Vagina (tissue), 2 donors: ENCODE data around the gene TMEM131L. TPM values are rescaled to one million over a fixed set of nuclear protein-coding genes. Genes with fewer than 3 reads are reported as not detected.
"Not testable (repeated sequence)": the region's sequence is repeated elsewhere in the genome, so short reads cannot be mapped to it uniquely, and the experiment has no call there.

ENCODE experiments used
- DNase-seq, 2 donors: peaks; one replicate each; pipeline ENCODE4 v3.0.0-alpha.2; 2017; ENCODE audit errors: extremely low spot score in 2 of 2
- H3K27ac ChIP-seq: fragments of 200-600 bp; sonication (generic); one replicate; pipeline ENCODE4 v1.5.1; 2019
- H3K27me3 ChIP-seq: fragments of 200-600 bp; sonication (generic); one replicate; pipeline ENCODE4 v1.5.1; 2019
- H3K36me3 ChIP-seq, 2 donors: fragments of 200-600 bp; sonication (generic); one replicate each; pipeline ENCODE4 v1.5.1; 2017 to 2019
- H3K4me1 ChIP-seq: fragments of 200-600 bp; sonication (generic); one replicate; pipeline ENCODE4 v1.5.1; 2019
- H3K4me3 ChIP-seq, 2 donors: fragments of 200-600 bp; sonication (generic); 1 replicate in 1 of 2; 2 replicates in 1 of 2; pipeline ENCODE4 v1.5.1; 2016 to 2019
- H3K9me3 ChIP-seq: fragments of 200-600 bp; sonication (generic); one replicate; pipeline ENCODE4 v1.5.1; 2019
- CTCF ChIP-seq, 3 experiments: fragments of 450-650 bp in 2 of 3; fragments of 200-600 bp in 1 of 3; sonication (generic) in 1 of 3; IDR thresholded peaks; one replicate each; pipeline ENCODE4 v1.5.1; 2017 to 2019; ENCODE audit warnings: antibody characterized with exemption in 3 of 3, mild to moderate bottlenecking in 2 of 3, moderate library complexity in 2 of 3
- POLR2A ChIP-seq, 2 donors: fragments of 450-650 bp; IDR thresholded peaks; one replicate each; pipeline ENCODE4 v1.6.1; 2017; ENCODE audit warnings: antibody characterized with exemption in 2 of 2, mild to moderate bottlenecking in 2 of 2, moderate library complexity in 2 of 2
- POLR2AphosphoS5 ChIP-seq, 2 donors: sonication (generic); formaldehyde crosslinking; IDR thresholded peaks; one replicate each; pipeline ENCODE4 v1.9.0; 2017; ENCODE audit warnings: antibody characterized with exemption in 2 of 2, mild to moderate bottlenecking in 2 of 2, low read depth in 1 of 2; ENCODE audit not compliant: insufficient read depth in 1 of 2
- intact Hi-C: fragments of 100-400 bp; cut with DNase I; formaldehyde crosslinking; loops from one replicate; pipeline ENCODE4 v1.15.1; 2023
- total RNA-seq: library from RNA; depleted of rRNA; stranded (reverse); fragments of >200 nt; gene quantifications from one replicate; pipeline ENCODE4 v1.2.3, GENCODE V29; 2016

Gene TMEM131L
- total RNA-seq, result 17.7 TPM

GRCh38 chr4:153466081-153466948 is at the start of gene TMEM131L:
TSS of gene TMEM131L (plus strand) at chr4:153466360. CDS start at chr4:153466398, 38 bp downstream.
- DNase-seq, result no peak
- no peaks in the 10 kb centered on the region for H3K36me3 ChIP-seq
- H3K4me1 ChIP-seq, result peaks cover 50% of the 10 kb centered on the region
- peak within 1 kb of the TSS; percentile 81 for H3K27ac ChIP-seq
- peak within 1 kb of the TSS; percentile 86 to 92 for H3K4me3 ChIP-seq
- intact Hi-C loops, result loop anchor here (5.0 kb wide), 1 partner anchor 106 kb away; no protein-coding TSS in a partner anchor
- H3K9me3 ChIP-seq, result no peaks in the 10 kb centered on the region
- no peaks in the 10 kb centered on the region for H3K27me3 ChIP-seq
- TF ChIP-seq CTCF (IDR thresholded peaks at IDR 0.05) (no peak), POLR2A (IDR thresholded peaks at IDR 0.05) (peak in 1 of 2 donors; percentile 42), POLR2AphosphoS5 (IDR thresholded peaks at IDR 0.05; ENCODE audit: insufficient read depth in 1 of 2, low read depth in 1 of 2) (peak in 1 of 2 donors; percentile 73)

- H3K27ac ChIP-seq, H3K27me3 ChIP-seq, DNase-seq, H3K4me1 ChIP-seq, intact Hi-C loops, H3K36me3 ChIP-seq, H3K4me3 ChIP-seq, H3K9me3 ChIP-seq: not testable (repeated sequence)
Measured at GRCh38 chr4:153416456-153416855, 49.7 kb upstream of the TMEM131L start.

GRCh38 chr4:153418121-153418520 is 48.0 kb upstream of the TMEM131L start:
- no peak overlapping the region for H3K4me3 ChIP-seq
- DNase-seq, result no peak
- H3K36me3 ChIP-seq, result no peaks in the 10 kb centered on the region
- H3K27ac ChIP-seq, result no peak overlapping the region
- H3K27me3 ChIP-seq, result no peaks in the 10 kb centered on the region
- intact Hi-C loops, result no loop called here
- H3K4me1 ChIP-seq, result no peaks in the 10 kb centered on the region
- TF ChIP-seq CTCF (IDR thresholded peaks at IDR 0.05) (no peak), POLR2A (IDR thresholded peaks at IDR 0.05) (no peak), POLR2AphosphoS5 (IDR thresholded peaks at IDR 0.05; ENCODE audit: insufficient read depth in 1 of 2, low read depth in 1 of 2) (no peak)
- H3K9me3 ChIP-seq, result no peaks in the 10 kb centered on the region

- no peaks in the 10 kb centered on the region for H3K4me1 ChIP-seq
- no peaks in the 10 kb centered on the region for H3K36me3 ChIP-seq
- no peaks in the 10 kb centered on the region for H3K27me3 ChIP-seq
- TF ChIP-seq POLR2AphosphoS5 (IDR thresholded peaks at IDR 0.05; ENCODE audit: insufficient read depth in 1 of 2, low read depth in 1 of 2), result no peak
- no peak overlapping the region for H3K4me3 ChIP-seq
- DNase-seq, result no peak
- no peaks in the 10 kb centered on the region for H3K9me3 ChIP-seq
- H3K27ac ChIP-seq, result no peak overlapping the region
- intact Hi-C loops, result no loop called here
Measured at GRCh38 chr4:153418558-153418957, 47.6 kb upstream of the TMEM131L start.

- intact Hi-C loops, result no loop called here
- TF ChIP-seq CTCF (IDR thresholded peaks at IDR 0.05) (no peak), POLR2A (IDR thresholded peaks at IDR 0.05) (no peak), POLR2AphosphoS5 (IDR thresholded peaks at IDR 0.05; ENCODE audit: insufficient read depth in 1 of 2, low read depth in 1 of 2) (no peak)
- no peak for DNase-seq
- no peak overlapping the region for H3K27ac ChIP-seq
- H3K9me3 ChIP-seq, result no peaks in the 10 kb centered on the region
- no peaks in the 10 kb centered on the region for H3K36me3 ChIP-seq
- no peaks in the 10 kb centered on the region for H3K27me3 ChIP-seq
- H3K4me3 ChIP-seq, result no peak overlapping the region
- no peaks in the 10 kb centered on the region for H3K4me1 ChIP-seq
Measured at GRCh38 chr4:153419029-153419428, 47.1 kb upstream of the TMEM131L start.

GRCh38 chr4:153419673-153420278 is 46.4 kb upstream of the TMEM131L start:
- DNase-seq, result no peak
- Histone ChIP-seq H3K27ac (no peak overlapping the region), H3K4me3 (no peak overlapping the region), H3K9me3 (no peaks in the 10 kb centered on the region), H3K36me3 (no peaks in the 10 kb centered on the region), H3K27me3 (no peaks in the 10 kb centered on the region), H3K4me1 (no peaks in the 10 kb centered on the region)
- no peak for TF ChIP-seq CTCF (IDR thresholded peaks at IDR 0.05)
- no peak for TF ChIP-seq POLR2A (IDR thresholded peaks at IDR 0.05)
- TF ChIP-seq POLR2AphosphoS5 (IDR thresholded peaks at IDR 0.05; ENCODE audit: insufficient read depth in 1 of 2, low read depth in 1 of 2), result no peak
- intact Hi-C loops, result no loop called here
